ENCODE data around the gene SLC38A9. TPM values are rescaled to one million over a fixed set of nuclear protein-coding genes. Genes with fewer than 3 reads are reported as not detected.

Gene SLC38A9
- total and polyA plus RNA-seq, 2 of the 8 experiments (the other 6 are each of a cell fraction or from before 2014, with no cell fraction given), result 29.2 to 43.7 TPM

GRCh38 chr5:55657443-55657842 is 54.7 kb downstream of the SLC38A9 start:
- Histone ChIP-seq H4K5ac (ENCODE audit: insufficient read length, low read depth, low read length) (no peak overlapping the region), H2AFZ (ENCODE audit: low read length) (no peak overlapping the region), H3K4me3 (ENCODE audit: extremely low read depth in 1 of 4, insufficient read depth in 2 of 4, low read depth in 3 of 4, low read length in 4 of 4) (no peak overlapping the region), H2BK15ac (ENCODE audit: low read length) (no peak overlapping the region), H3K9me3 (ENCODE audit: insufficient read depth in 2 of 2, low read depth in 1 of 2, low read length in 1 of 2) (no peaks in the 10 kb centered on the region), H3K27ac (ENCODE audit: low read depth, low read length) (no peak overlapping the region), H2AK5ac (ENCODE audit: low read depth, low read length) (no peak overlapping the region), H3K79me1 (ENCODE audit: low read depth, low read length) (no peaks in the 10 kb centered on the region), H4K20me1 (replicated peaks in 1 of 2; ENCODE audit: control insufficient read depth in 1 of 2, insufficient read depth in 2 of 2, low read length in 2 of 2) (no peaks in the 10 kb centered on the region), H3K9ac (replicated peaks in 1 of 4; ENCODE audit: extremely low read depth in 1 of 4, low read depth in 3 of 4, low read length in 3 of 4) (no peak overlapping the region), H3K27me3 (replicated peaks in 1 of 4; ENCODE audit: control insufficient read depth in 3 of 4, extremely low read depth in 1 of 4, insufficient read depth in 3 of 4, low read length in 3 of 4) (no peaks in the 10 kb centered on the region), H3K4me1 (replicated peaks in 1 of 4; ENCODE audit: control insufficient read depth in 3 of 4, insufficient read depth in 4 of 4, low read length in 3 of 4) (peaks cover 0 to 3% (median under 1%) of the 10 kb centered on the region in 4 experiments; a peak in 1 of 7 replicates), H3K4ac (replicated peaks; ENCODE audit: insufficient read length, low read depth, low read length) (no peak overlapping the region), H4K91ac (replicated peaks; ENCODE audit: insufficient read length, low read length) (no peak overlapping the region), H3K14ac (ENCODE audit: insufficient read length) (no peak overlapping the region), H3K23ac (ENCODE audit: insufficient read length) (no peak overlapping the region), H2BK5ac (ENCODE audit: low read depth, low read length) (no peak overlapping the region), H2BK120ac (replicated peaks; ENCODE audit: low read depth, low read length) (no peak overlapping the region), H3K79me2 (ENCODE audit: control insufficient read depth in 1 of 2, insufficient read depth in 2 of 2, low read length in 2 of 2) (no peaks in the 10 kb centered on the region), H2BK20ac (ENCODE audit: low read length) (no peak overlapping the region), H3K36me3 (ENCODE audit: control insufficient read depth in 2 of 4, insufficient read depth in 4 of 4, low read length in 3 of 4) (peaks cover 0 to 21% (median 0%) of the 10 kb centered on the region in 4 experiments; a peak in 1 of 8 replicates), H3K23me2 (ENCODE audit: low read depth, low read length) (no peaks in the 10 kb centered on the region), H3K4me2 (ENCODE audit: insufficient read depth in 1 of 2, low read depth in 2 of 2, low read length in 2 of 2) (no peak overlapping the region), H3K56ac (replicated peaks; ENCODE audit: insufficient read length, low read depth, low read length) (no peak overlapping the region), H3K18ac (ENCODE audit: extremely low read depth, low read length) (no peak overlapping the region), H2BK12ac (ENCODE audit: low read depth, low read length) (no peak overlapping the region), H4K8ac (ENCODE audit: extremely low read depth, insufficient read depth, low read length) (no peak overlapping the region)
- TF ChIP-seq SP4 (IDR thresholded peaks at IDR 0.05; ENCODE audit: low read length) (no peak), TAF1 (IDR thresholded peaks at IDR 0.05; ENCODE audit: low read depth, low read length) (no peak)
- no peak for FAIRE-seq
- ChIA-PET CTCF (ENCODE audit: partially characterized antibody) (no interaction called here), POLR2A (ENCODE audit: partially characterized antibody) (interaction anchor here (0.8 kb wide), 1 partner anchor 9 kb away, joined by 3 read pairs; no protein-coding TSS in a partner anchor)
- WGBS, 2 experiments (ENCODE audit: extremely low coverage in 1 of 2, insufficient coverage in 1 of 2, insufficient read length in 1 of 2, insufficient replicate concordance in 2 of 2, low coverage in 1 of 2, low lambda C conversion rate in 2 of 2, missing lambda C conversion rate in 1 of 2), result 68% methylated on average over 2 of the region's 2 CpGs; no CpG with 5 or more reads in 1 of the 2 experiments
- DNase-seq (ENCODE audit: low read depth in 1 of 2, low spot score in 2 of 2), result no peak

Measured in H1 (cell line).